ENCODE measurements around the gene CERS1. TPM values are rescaled to one million over a fixed set of nuclear protein-coding genes. Genes with fewer than 3 reads are reported as not detected.

The CERS1 gene
- total and polyA plus RNA-seq, 8 donors = 0.20 to 4.0 (median 3.4) TPM

DNA sequence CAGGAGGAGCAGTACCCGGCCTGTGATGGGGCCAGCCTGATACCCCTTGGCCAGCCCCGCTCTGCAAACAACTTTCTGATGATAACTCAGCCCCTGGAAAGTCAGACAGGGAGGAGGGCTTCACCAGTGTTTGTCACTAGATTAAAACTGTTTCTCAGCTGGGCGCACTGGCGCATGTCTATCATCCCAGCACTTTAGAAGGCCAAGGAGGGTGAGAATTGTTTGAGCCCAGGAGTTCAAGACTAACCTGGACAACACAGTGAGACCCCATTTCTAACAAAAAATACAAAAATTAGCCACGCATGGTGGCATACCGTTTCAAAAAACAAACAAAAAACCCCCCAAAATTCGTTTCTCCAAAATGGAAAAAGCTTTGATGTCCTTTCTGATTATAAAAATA is 5.5 kb upstream of the CERS1 start:
- H3K9me3 ChIP-seq = no peaks in the 10 kb centered on the region
- intact Hi-C loops (cut with DNase I) = no loop called here
- ATAC-seq (no peak), DNase-seq (no peak)
- no peak overlapping the region for H3K4me3 ChIP-seq
- H3K4me1 ChIP-seq = peaks cover 0 to under 1% of the 10 kb centered on the region in 2 donors
- TF ChIP-seq, protein P1, sequence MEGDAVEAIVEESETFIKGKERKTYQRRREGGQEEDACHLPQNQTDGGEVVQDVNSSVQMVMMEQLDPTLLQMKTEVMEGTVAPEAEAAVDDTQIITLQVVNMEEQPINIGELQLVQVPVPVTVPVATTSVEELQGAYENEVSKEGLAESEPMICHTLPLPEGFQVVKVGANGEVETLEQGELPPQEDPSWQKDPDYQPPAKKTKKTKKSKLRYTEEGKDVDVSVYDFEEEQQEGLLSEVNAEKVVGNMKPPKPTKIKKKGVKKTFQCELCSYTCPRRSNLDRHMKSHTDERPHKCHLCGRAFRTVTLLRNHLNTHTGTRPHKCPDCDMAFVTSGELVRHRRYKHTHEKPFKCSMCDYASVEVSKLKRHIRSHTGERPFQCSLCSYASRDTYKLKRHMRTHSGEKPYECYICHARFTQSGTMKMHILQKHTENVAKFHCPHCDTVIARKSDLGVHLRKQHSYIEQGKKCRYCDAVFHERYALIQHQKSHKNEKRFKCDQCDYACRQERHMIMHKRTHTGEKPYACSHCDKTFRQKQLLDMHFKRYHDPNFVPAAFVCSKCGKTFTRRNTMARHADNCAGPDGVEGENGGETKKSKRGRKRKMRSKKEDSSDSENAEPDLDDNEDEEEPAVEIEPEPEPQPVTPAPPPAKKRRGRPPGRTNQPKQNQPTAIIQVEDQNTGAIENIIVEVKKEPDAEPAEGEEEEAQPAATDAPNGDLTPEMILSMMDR (IDR thresholded peaks at IDR 0.05) = no peak
- H3K27ac ChIP-seq = no peak overlapping the region
- peaks cover 0 to 10% of the 10 kb centered on the region in 2 donors for H3K27me3 ChIP-seq
- peaks cover 0 to 78% of the 10 kb centered on the region in 2 donors for H3K36me3 ChIP-seq

DNA sequence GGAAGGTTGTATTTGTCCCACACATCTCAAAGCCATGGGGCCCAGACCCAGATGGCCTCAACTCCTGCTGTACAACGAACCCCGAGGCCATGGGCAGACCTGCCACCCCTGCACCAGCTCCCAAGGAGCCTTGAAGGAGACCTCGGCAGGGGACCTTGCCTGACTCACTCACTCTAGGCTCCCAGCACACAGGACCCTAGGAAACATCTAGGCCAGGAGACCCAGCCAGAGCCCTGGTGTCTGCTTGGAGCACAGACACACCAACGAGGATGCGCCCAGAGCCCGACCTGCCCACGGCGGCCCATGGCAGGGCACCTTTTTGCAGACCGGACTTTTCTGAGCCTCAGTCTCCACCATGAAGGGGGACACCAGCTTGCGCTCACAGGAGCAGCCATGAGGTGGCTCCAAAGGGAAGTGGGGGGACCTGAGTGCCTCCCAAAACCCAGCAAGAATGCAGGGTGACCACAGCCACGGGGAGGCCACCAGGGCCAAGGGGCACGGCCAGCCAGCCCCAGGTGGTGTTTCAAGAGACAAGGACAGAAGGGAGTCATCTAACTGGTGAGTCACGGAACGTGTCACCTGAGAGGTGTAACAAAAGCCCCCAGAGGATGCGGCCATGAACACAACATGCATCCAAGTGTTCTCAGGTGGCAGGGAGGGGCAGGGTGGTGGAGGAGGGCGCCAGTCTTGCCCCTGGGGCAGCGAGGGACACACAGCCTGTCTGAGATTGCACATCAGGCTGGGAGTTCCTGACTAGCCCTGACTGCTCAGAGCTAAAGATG is 4.9 kb upstream of the CERS1 start:
- no peak for ATAC-seq
- no peak overlapping the region for H3K4me3 ChIP-seq
- no peaks in the 10 kb centered on the region for H3K9me3 ChIP-seq
- peaks cover 0 to 5% of the 10 kb centered on the region in 2 donors for H3K4me1 ChIP-seq
- no peak overlapping the region for H3K27ac ChIP-seq
- intact Hi-C loops (cut with DNase I) = no loop called here
- peaks cover 0 to 72% of the 10 kb centered on the region in 2 donors for H3K36me3 ChIP-seq
- peaks cover 0 to 15% of the 10 kb centered on the region in 2 donors for H3K27me3 ChIP-seq
- TF ChIP-seq, protein P1 (IDR thresholded peaks at IDR 0.05) = no peak
- DNase-seq = no peak

GRCh38 chr19:18899624-18900560 is 3.9 kb upstream of the CERS1 start:
- Histone ChIP-seq H3K4me1 (peaks cover 0 to 13% of the 10 kb centered on the region in 2 donors), H3K9me3 (no peaks in the 10 kb centered on the region), H3K36me3 (peaks cover 0 to 62% of the 10 kb centered on the region in 2 donors), H3K27me3 (peaks cover 7 to 23% of the 10 kb centered on the region in 2 donors), H3K4me3 (no peak overlapping the region), H3K27ac (no peak overlapping the region)
- no peak for DNase-seq
- intact Hi-C loops (cut with DNase I) = no loop called here
- TF ChIP-seq, protein P1 (IDR thresholded peaks at IDR 0.05) = no peak
- ATAC-seq = no peak

GRCh38 chr19:18898607-18899408 is 2.9 kb upstream of the CERS1 start:
- no peak overlapping the region for H3K27ac ChIP-seq
- DNase-seq (no peak), ATAC-seq (no peak)
- H3K9me3 ChIP-seq = no peaks in the 10 kb centered on the region
- H3K36me3 ChIP-seq = peaks cover 0 to 51% of the 10 kb centered on the region in 2 donors
- H3K27me3 ChIP-seq = peaks cover 15 to 34% of the 10 kb centered on the region in 2 donors
- intact Hi-C loops (cut with DNase I) = no loop called here
- H3K4me3 ChIP-seq = no peak overlapping the region
- H3K4me1 ChIP-seq = peaks cover 0 to 16% of the 10 kb centered on the region in 2 donors
- TF ChIP-seq, protein P1 (IDR thresholded peaks at IDR 0.05) = no peak
